Activated CD8-positive, alpha-beta memory T cell treated with anti-CD3 and anti-CD28 coated beads, Interleukin-2, amount 50 U/mL, for 1 hour (primary cell): ENCODE data around the gene FOXQ1.

ENCODE experiments used
- DNase-seq: peaks from one replicate; pipeline ENCODE4 v3.0.0-alpha.2; 2020; ENCODE audit errors: extremely low read depth

FOXQ1 gene

DNA sequence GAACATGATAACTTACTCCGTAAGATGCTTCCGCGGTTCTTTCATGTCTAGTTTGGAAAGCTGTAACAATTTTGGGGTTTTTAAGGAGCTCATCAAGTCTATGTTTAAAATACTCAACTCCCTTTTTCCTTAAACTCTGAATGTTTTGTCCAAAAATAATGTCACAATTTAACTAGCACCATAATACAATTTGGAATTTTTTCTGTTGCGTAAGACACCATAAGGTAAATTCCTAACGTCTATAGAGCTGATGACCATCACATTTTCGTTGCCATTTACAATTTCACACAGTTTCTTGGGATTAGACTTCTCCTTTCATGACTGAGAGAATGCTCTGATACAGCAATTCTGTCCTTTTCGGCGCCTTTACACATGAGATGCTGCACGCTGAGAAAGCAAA, 50.7 kb downstream of the FOXQ1 start:
- DNase-seq: no peak

DNA sequence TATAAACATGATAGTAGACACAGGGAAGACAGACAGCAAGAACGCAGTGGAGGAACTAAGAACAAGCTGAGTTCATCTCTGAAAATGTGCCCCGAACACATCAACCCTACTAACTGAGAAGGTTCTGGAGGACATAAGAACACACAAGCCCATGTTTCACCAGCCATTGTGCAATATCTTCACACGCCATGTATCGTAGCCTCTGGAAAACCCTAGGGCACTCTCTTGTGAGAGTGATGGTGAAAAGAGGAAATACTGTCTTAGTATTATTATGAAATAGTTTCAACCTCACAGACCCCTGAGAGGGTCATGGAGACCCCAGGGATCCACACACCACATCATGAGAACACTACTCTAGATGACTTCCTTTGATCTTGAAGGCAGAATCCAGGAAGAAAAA, 51.4 kb downstream of the FOXQ1 start:
- no peak for DNase-seq

DNA sequence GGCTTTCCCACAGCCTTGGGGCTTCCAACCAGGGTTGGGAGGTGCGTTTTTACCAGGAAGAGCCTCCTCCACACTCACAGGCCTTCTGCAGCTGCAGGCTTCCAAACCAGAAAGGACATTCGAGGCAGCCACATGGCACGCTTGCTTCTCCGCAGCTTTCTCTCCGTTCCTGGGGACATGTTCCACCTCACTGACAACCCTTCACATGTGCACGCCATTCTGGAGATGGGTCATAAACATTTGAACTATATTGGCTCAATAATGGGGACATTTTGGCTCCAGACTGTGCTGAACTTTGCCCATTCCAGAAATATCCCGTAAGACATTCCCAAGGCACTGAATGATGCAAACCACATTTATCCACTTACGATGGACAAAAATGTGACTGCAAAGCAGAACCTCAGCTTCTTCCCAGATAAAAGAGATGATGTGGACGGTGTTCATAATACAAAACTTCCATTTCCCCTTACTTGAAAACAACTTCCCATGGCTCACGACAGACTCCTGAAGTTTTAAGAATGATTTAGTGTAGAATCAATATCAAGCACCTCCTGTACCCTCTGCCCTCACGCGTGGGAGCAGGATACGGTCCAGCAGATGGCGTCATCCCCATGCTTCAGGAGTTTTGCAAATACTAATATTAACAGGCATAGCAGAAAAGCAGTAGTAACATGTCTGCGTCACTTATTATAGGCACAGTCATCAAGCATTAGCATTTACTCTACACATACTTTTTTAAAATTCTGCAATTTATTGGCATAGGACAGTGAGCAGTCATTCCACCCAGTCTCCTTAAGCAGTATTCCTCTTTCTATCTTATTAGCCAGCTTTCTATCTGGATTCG, 52.1 kb downstream of the FOXQ1 start:
- no peak for DNase-seq
